GM19468 (cell line): ENCODE results near the gene BSDC1.

Experiments
- ATAC-seq: cut with Tn5 transposase; IDR thresholded peaks from one replicate; pipeline ENCODE4 v1.9.1; 2021; ENCODE audit warnings: mild to moderate bottlenecking, moderate library complexity, moderate number of reproducible peaks; ENCODE audit not compliant: unreplicated experiment; ENCODE audit errors: extremely low read depth

Gene BSDC1

GRCh38 chr1:32316903-32317277 is 77.4 kb downstream of the BSDC1 start:
- ATAC-seq: no peak
